H9 (cell line): ENCODE results near the gene UNC13C. TPM values are rescaled to one million over a fixed set of nuclear protein-coding genes. Genes with fewer than 3 reads are reported as not detected.

ENCODE experiments used
- DNase-seq: peaks from one replicate; pipeline ENCODE4 v3.0.0-alpha.2; 2017
- H2AFZ ChIP-seq: one replicate; pipeline ENCODE4 v1.6.1; 2013; ENCODE audit warnings: mild to moderate bottlenecking, low read length, control low read depth, moderate library complexity
- H2AK5ac ChIP-seq: 2 replicates; pipeline ENCODE4 v1.6.1; 2013; ENCODE audit warnings: low read length, control low read depth, mixed read lengths; ENCODE audit not compliant: insufficient read length
- H2BK120ac ChIP-seq: one replicate; pipeline ENCODE4 v1.6.1; 2013; ENCODE audit warnings: low read depth, mild to moderate bottlenecking, low read length, control low read depth, inconsistent platforms; ENCODE audit not compliant: poor library complexity, severe bottlenecking
- H2BK12ac ChIP-seq: 2 replicates; pipeline ENCODE4 v1.6.1; 2013; ENCODE audit warnings: low read length, control low read depth, mixed read lengths, low read depth; ENCODE audit not compliant: insufficient read length
- H2BK15ac ChIP-seq: 2 replicates; pipeline ENCODE4 v1.6.1; 2013; ENCODE audit warnings: low read depth, low read length, control low read depth
- H2BK20ac ChIP-seq: one replicate; pipeline ENCODE4 v1.6.1; 2013; ENCODE audit warnings: low read depth, mild to moderate bottlenecking, low read length, control low read depth, inconsistent platforms; ENCODE audit not compliant: poor library complexity, severe bottlenecking
- H2BK5ac ChIP-seq: 2 replicates; pipeline ENCODE4 v1.6.1; 2013; ENCODE audit warnings: low read length, control low read depth, mixed read lengths; ENCODE audit not compliant: insufficient read length
- H3K14ac ChIP-seq: 2 replicates; pipeline ENCODE4 v1.6.1; 2013; ENCODE audit warnings: low read length, control low read depth; ENCODE audit not compliant: insufficient read depth
- H3K18ac ChIP-seq: 2 replicates; pipeline ENCODE4 v1.6.1; 2013; ENCODE audit warnings: low read depth, mild to moderate bottlenecking, mixed read lengths, low read length, control low read depth; ENCODE audit not compliant: insufficient read length
- H3K23ac ChIP-seq: 2 replicates; pipeline ENCODE4 v1.6.1; 2013; ENCODE audit warnings: low read length, control low read depth, mixed read lengths, low read depth; ENCODE audit not compliant: insufficient read length
- H3K23me2 ChIP-seq: 2 replicates; pipeline ENCODE4 v1.6.1; 2013; ENCODE audit warnings: low read depth, mild to moderate bottlenecking, mixed read lengths, low read length, control low read depth; ENCODE audit not compliant: insufficient read length, poor library complexity, severe bottlenecking
- H3K27ac ChIP-seq: 2 replicates; pipeline ENCODE4 v1.5.1; 2013; ENCODE audit warnings: low read length, control low read depth, mixed read lengths, low read depth; ENCODE audit not compliant: insufficient read length
- H3K27me3 ChIP-seq: 2 replicates; pipeline ENCODE4 v1.6.1; 2013; ENCODE audit warnings: low read length, control low read depth, inconsistent platforms; ENCODE audit not compliant: insufficient read depth
- H3K4ac ChIP-seq: 2 replicates; pipeline ENCODE4 v1.6.1; 2013; ENCODE audit warnings: low read depth, mild to moderate bottlenecking, control low read depth, inconsistent platforms, low read length, moderate library complexity
- H3K4me1 ChIP-seq: 2 replicates; pipeline ENCODE4 v1.6.1; 2013; ENCODE audit warnings: low read length, control low read depth, inconsistent platforms; ENCODE audit not compliant: insufficient read depth
- H3K4me2 ChIP-seq: 2 replicates; pipeline ENCODE4 v1.6.1; 2013; ENCODE audit warnings: low read length, control low read depth, mixed read lengths; ENCODE audit not compliant: insufficient read length, insufficient read depth
- H3K56ac ChIP-seq: 2 replicates; pipeline ENCODE4 v1.6.1; 2013; ENCODE audit warnings: low read depth, mild to moderate bottlenecking, mixed read lengths, low read length, control low read depth; ENCODE audit not compliant: insufficient read length
- H3K79me1 ChIP-seq: 2 replicates; pipeline ENCODE4 v1.6.1; 2013; ENCODE audit warnings: low read depth, mild to moderate bottlenecking, moderate library complexity, low read length, control low read depth, inconsistent platforms; ENCODE audit not compliant: insufficient read depth, poor library complexity, severe bottlenecking
- H3K79me2 ChIP-seq: 2 replicates; pipeline ENCODE4 v1.6.1; 2013; ENCODE audit warnings: low read length, control low read depth, inconsistent platforms; ENCODE audit not compliant: insufficient read depth
- H3K9ac ChIP-seq: 2 replicates; pipeline ENCODE4 v1.6.1; 2013; ENCODE audit warnings: low read length, control low read depth, mixed read lengths; ENCODE audit not compliant: insufficient read length; ENCODE audit errors: extremely low read depth
- H3K9me3 ChIP-seq: one replicate; pipeline ENCODE4 v1.6.1; 2013; ENCODE audit warnings: low read depth, low read length, inconsistent platforms; ENCODE audit not compliant: control insufficient read depth
- H3T11ph ChIP-seq: one replicate; pipeline ENCODE4 v1.6.1; 2013; ENCODE audit warnings: mild to moderate bottlenecking, low read length, control low read depth, inconsistent platforms
- H4K20me1 ChIP-seq: one replicate; pipeline ENCODE4 v1.6.1; 2013; ENCODE audit not compliant: control insufficient read depth, insufficient read length, insufficient read depth
- H4K5ac ChIP-seq: 2 replicates; pipeline ENCODE4 v1.6.1; 2013; ENCODE audit warnings: low read depth, mild to moderate bottlenecking, mixed read lengths, low read length, control low read depth; ENCODE audit not compliant: insufficient read length
- H4K8ac ChIP-seq: replicated peaks from 2 replicates; pipeline ENCODE4 v1.6.1; 2013; ENCODE audit warnings: low read length, control low read depth, mixed read lengths, low read depth; ENCODE audit not compliant: insufficient read length
- H4K91ac ChIP-seq: 2 replicates; pipeline ENCODE4 v1.6.1; 2013; ENCODE audit warnings: low read depth, mild to moderate bottlenecking, moderate library complexity, mixed read lengths, low read length, control low read depth; ENCODE audit not compliant: insufficient read length
- H3K27ac Mint-ChIP-seq, 3 experiments: 2 replicates in 2 of 3; 3 replicates in 1 of 3; pipeline ENCODE4 v1.8.0; 2020 to 2021; ENCODE audit warnings: mixed read lengths in 3 of 3, mild to moderate bottlenecking in 1 of 3, moderate library complexity in 1 of 3
- H3K27me3 Mint-ChIP-seq: 2 replicates; pipeline ENCODE4 v1.8.0; 2021; ENCODE audit warnings: low read depth, mild to moderate bottlenecking, moderate library complexity, mixed read lengths
- H3K36me3 Mint-ChIP-seq, 3 experiments: 2 replicates in 2 of 3; 3 replicates in 1 of 3; pipeline ENCODE4 v1.8.0; 2020 to 2021; ENCODE audit warnings: low read depth in 3 of 3, mixed read lengths in 3 of 3; ENCODE audit not compliant: insufficient read depth in 1 of 3
- H3K4me1 Mint-ChIP-seq, 2 experiments: 2 replicates each; pipeline ENCODE4 v1.8.0; 2020; ENCODE audit warnings: mixed read lengths in 2 of 2
- H3K4me3 Mint-ChIP-seq, 2 experiments: 2 replicates in 1 of 2; 3 replicates in 1 of 2; pipeline ENCODE4 v1.8.0; 2020 to 2021; ENCODE audit warnings: mild to moderate bottlenecking in 2 of 2, mixed read lengths in 2 of 2, moderate library complexity in 1 of 2
- H3K9me3 Mint-ChIP-seq, 2 experiments: 2 replicates in 1 of 2; 3 replicates in 1 of 2; pipeline ENCODE4 v1.8.0; 2020; ENCODE audit warnings: mild to moderate bottlenecking in 2 of 2, mixed read lengths in 2 of 2, moderate library complexity in 1 of 2
- CTCF ChIP-seq: fragments of 200-600 bp; sonication (generic); conservative IDR thresholded peaks from 3 replicates; pipeline ENCODE4 v1.8.0; 2021; ENCODE audit warnings: antibody characterized with exemption, mild to moderate bottlenecking
- WGBS: extraction: QIAGEN DNeasy Blood & Tissue Kit; methylation state at CpG from one replicate; pipeline ENCODE4 v1.1.7; 2013; ENCODE audit warnings: missing lambda C conversion rate, low lambda C conversion rate, mixed read lengths; ENCODE audit not compliant: insufficient read length; ENCODE audit errors: extremely low coverage; 5-methylcytosine and 5-hydroxymethylcytosine counted together
- total RNA-seq: library from RNA; stranded (reverse); gene quantifications from 2 replicates; pipeline ENCODE4 v1.2.1, GENCODE V29; 2021

UNC13C gene
- total RNA-seq, 1 experiment from 2014 or later = 0.02 TPM

GRCh38 chr15:54277834-54278233 lies 299.6 kb downstream of the UNC13C start:
- Histone ChIP-seq H2BK12ac (no peak overlapping the region), H3K79me1 (no peaks in the 10 kb centered on the region), H3K56ac (no peak overlapping the region), H3K27me3 (no peaks in the 10 kb centered on the region), H2AK5ac (no peak overlapping the region), H3K4ac (no peak overlapping the region), H4K8ac (no peak overlapping the region), H3K27ac (no peak overlapping the region), H3K14ac (no peak overlapping the region), H3K4me2 (no peak overlapping the region), H3T11ph (no peak overlapping the region), H3K4me1 (no peaks in the 10 kb centered on the region), H2BK20ac (no peak overlapping the region), H4K20me1 (no peaks in the 10 kb centered on the region), H4K5ac (no peak overlapping the region), H2BK5ac (no peak overlapping the region), H2BK120ac (no peak overlapping the region), H3K9ac (no peak overlapping the region), H2BK15ac (no peak overlapping the region), H3K79me2 (no peaks in the 10 kb centered on the region), H3K23ac (no peak overlapping the region), H3K9me3 (no peaks in the 10 kb centered on the region), H2AFZ (no peak overlapping the region), H3K18ac (no peak overlapping the region), H4K91ac (no peak overlapping the region), H3K23me2 (no peaks in the 10 kb centered on the region)
- Mint-ChIP-seq H3K4me1 (no peaks in the 10 kb centered on the region), H3K27me3 (no peaks in the 10 kb centered on the region), H3K9me3 (no peaks in the 10 kb centered on the region; a peak in 1 of 5 replicates), H3K36me3 (no peaks in the 10 kb centered on the region), H3K27ac (no peak overlapping the region), H3K4me3 (no peak overlapping the region)
- no CpG with 5 or more reads among the region's 4 CpGs for WGBS
- DNase-seq = no peak
- no peak for TF ChIP-seq CTCF
